Cardiac atrium fibroblast (primary cell): ENCODE results near the gene HNRNPA1L2. TPM values are rescaled to one million over a fixed set of nuclear protein-coding genes. Genes with fewer than 3 reads are reported as not detected.

Source experiments
- total RNA-seq: library from RNA; depleted of rRNA; stranded (reverse); fragments of >200 nt; gene quantifications from 2 replicates; pipeline ENCODE4 v1.2.3, GENCODE V29; 2015

HNRNPA1L2 gene
- 1.6 and 3.1 TPM in 2 replicates for total RNA-seq

GRCh38 chr13:52642131-52642530 lies at the start of gene HNRNPA1L2:
Gene HNRNPA1L2, plus strand, starts transcription at chr13:52642431. Its CDS starts 62 bp downstream, at chr13:52642493.

GRCh38 chr13:52652196-52652979 lies 10.2 kb downstream of the HNRNPA1L2 start, which contains the start of gene SUGT1:
Gene SUGT1, plus strand, starts transcription at chr13:52652836. Its CDS starts 85 bp downstream, at chr13:52652921.

Other genes starting within 250 kb of the HNRNPA1L2 start
- 2.9 and 7.1 TPM in 2 replicates for gene THSD1, start 236.3 kb upstream of the HNRNPA1L2 start, total RNA-seq
- gene VPS36, start 191.8 kb upstream of the HNRNPA1L2 start, total RNA-seq: 18.6 and 20.9 TPM in 2 replicates
- 7.0 and 18.5 TPM in 2 replicates for gene CKAP2, start 187.0 kb upstream of the HNRNPA1L2 start, total RNA-seq
- 30.3 and 35.2 TPM in 2 replicates for gene SUGT1, start 10.4 kb downstream of the HNRNPA1L2 start, total RNA-seq
- gene CNMD, start 97.4 kb downstream of the HNRNPA1L2 start, total RNA-seq: not detected in 2 replicates
- gene PCDH8, start 206.2 kb downstream of the HNRNPA1L2 start, total RNA-seq: not detected in 2 replicates